GM12865 (cell line): ENCODE measurements around the gene ADARB1.
A peak's percentile ranks its signal among the peaks of the same experiment; 100 is the strongest.
"Not testable (repeated sequence)": the region's sequence is repeated elsewhere in the genome, so short reads cannot be mapped to it uniquely, and the experiment has no call there.

Source experiments
- DNase-seq: peaks from one replicate; pipeline ENCODE4 v3.0.0; 2010; ENCODE audit warnings: low read depth
- H3K4me3 ChIP-seq: 2 replicates; pipeline ENCODE4 v1.5.1; 2011; ENCODE audit warnings: mild to moderate bottlenecking, low read depth, low read length, control low read depth
- TF ChIP-seq, protein P1 (sequence below): IDR thresholded peaks from 2 replicates; pipeline ENCODE4 v1.5.1; 2011; ENCODE audit warnings: low read length, control low read depth, low read depth, inconsistent platforms; ENCODE audit not compliant: insufficient read depth; ENCODE audit errors: missing control alignments

ADARB1 gene, protein sequence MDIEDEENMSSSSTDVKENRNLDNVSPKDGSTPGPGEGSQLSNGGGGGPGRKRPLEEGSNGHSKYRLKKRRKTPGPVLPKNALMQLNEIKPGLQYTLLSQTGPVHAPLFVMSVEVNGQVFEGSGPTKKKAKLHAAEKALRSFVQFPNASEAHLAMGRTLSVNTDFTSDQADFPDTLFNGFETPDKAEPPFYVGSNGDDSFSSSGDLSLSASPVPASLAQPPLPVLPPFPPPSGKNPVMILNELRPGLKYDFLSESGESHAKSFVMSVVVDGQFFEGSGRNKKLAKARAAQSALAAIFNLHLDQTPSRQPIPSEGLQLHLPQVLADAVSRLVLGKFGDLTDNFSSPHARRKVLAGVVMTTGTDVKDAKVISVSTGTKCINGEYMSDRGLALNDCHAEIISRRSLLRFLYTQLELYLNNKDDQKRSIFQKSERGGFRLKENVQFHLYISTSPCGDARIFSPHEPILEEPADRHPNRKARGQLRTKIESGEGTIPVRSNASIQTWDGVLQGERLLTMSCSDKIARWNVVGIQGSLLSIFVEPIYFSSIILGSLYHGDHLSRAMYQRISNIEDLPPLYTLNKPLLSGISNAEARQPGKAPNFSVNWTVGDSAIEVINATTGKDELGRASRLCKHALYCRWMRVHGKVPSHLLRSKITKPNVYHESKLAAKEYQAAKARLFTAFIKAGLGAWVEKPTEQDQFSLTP

DNA sequence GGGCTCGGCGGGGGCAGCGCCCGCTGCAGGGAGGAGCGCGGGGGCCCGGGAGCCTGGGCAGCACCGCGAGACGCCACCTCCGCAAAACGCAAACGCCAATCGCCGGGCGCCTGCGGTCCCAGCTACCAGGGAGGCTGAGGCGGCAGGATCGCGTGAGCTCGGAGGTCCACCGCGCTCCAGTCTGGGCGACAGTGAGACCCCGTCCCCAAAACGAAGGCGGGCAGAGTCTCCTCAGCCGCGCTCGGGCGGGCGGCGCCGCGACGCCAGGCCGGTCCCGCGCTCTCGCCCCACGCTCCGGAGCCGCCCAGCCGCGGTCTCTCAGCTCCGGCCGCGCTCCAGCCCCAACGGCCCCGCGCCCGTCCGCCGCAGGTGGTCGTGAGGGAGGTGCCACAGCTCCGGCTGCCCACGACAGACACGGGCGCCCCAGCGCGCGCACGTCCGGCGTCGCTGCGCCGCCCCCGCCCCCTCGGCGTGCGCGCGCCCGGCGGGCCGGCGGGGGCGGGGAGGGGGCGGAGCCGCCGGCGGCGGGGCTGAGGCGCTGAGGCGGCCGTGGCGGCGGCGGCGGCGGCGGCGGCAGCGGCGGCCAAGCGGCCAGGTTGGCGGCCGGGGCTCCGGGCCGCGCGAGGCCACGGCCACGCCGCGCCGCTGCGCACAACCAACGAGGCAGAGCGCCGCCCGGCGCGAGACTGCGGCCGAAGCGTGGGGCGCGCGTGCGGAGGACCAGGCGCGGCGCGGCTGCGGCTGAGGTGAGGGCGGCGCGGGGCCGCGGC is at the start of gene ADARB1:
TSS of gene ADARB1 (plus strand) at position 533 of the 770 bp plus-strand sequence. CDS start 97,077 bp downstream, outside the sequence.
- TF ChIP-seq, protein P1, sequence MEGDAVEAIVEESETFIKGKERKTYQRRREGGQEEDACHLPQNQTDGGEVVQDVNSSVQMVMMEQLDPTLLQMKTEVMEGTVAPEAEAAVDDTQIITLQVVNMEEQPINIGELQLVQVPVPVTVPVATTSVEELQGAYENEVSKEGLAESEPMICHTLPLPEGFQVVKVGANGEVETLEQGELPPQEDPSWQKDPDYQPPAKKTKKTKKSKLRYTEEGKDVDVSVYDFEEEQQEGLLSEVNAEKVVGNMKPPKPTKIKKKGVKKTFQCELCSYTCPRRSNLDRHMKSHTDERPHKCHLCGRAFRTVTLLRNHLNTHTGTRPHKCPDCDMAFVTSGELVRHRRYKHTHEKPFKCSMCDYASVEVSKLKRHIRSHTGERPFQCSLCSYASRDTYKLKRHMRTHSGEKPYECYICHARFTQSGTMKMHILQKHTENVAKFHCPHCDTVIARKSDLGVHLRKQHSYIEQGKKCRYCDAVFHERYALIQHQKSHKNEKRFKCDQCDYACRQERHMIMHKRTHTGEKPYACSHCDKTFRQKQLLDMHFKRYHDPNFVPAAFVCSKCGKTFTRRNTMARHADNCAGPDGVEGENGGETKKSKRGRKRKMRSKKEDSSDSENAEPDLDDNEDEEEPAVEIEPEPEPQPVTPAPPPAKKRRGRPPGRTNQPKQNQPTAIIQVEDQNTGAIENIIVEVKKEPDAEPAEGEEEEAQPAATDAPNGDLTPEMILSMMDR: no peak

DNA sequence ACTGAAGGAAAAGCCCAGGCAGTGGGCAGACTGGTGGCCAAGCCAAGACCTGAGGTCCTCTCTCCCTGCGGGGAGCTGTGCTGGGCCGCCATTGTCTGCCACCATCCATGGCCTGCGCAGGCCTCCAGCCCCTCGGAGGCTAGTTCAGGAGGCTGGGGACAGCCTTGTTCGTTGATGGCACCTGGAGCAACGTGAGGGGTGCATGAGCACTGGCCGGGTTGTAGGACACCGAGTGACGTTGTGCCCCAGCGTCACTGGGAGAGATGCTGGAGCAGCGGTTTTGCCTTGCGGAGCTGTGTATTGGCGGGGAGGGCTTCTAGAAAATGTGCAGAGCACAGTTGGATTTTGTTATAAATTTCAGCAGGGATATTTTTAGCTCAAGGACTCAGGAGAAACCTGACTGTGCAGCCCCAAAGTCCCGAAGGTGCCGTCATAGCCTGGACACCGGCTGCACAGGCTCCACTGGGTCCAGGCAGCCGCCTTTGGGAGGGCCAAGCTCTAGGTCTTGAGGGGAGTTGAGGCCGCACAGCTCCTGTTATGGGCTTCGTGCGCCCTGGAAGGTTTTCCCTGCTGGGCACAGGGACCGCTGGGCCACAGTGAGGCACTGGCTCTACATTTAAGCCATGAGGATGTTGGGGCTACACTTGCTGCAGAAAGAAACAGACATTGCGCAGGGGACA is 48.2 kb upstream of the ADARB1 start:
- TF ChIP-seq, protein P1: no peak
- H3K4me3 ChIP-seq: no peak overlapping the region
- DNase-seq: no peak

More for the DNA sequence above, at the start of gene ADARB1:
- peak within 1 kb of the TSS; percentile 61 for H3K4me3 ChIP-seq
- DNase-seq: peak; percentile 69

DNA sequence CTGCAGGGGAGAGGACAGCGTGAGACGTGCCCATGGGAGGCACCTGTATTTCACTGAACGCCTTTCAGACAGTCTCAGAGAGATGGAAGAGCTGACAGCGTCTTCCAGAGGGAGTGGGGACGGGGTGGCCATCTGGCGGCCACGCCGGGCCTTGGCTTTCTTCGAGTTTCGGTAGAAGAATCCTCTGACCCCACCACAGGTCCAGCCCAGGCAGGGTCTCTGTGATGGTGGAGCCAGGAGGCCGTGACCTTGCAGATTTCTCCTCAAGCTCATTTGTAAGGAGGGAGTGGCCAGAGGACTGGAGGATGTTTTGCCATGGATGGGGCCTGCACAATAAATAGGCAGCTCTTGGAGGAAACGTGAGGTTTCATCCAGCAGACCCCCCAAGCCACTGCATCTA is 47.6 kb upstream of the ADARB1 start:
- TF ChIP-seq, protein P1: no peak
- no peak for DNase-seq

DNA sequence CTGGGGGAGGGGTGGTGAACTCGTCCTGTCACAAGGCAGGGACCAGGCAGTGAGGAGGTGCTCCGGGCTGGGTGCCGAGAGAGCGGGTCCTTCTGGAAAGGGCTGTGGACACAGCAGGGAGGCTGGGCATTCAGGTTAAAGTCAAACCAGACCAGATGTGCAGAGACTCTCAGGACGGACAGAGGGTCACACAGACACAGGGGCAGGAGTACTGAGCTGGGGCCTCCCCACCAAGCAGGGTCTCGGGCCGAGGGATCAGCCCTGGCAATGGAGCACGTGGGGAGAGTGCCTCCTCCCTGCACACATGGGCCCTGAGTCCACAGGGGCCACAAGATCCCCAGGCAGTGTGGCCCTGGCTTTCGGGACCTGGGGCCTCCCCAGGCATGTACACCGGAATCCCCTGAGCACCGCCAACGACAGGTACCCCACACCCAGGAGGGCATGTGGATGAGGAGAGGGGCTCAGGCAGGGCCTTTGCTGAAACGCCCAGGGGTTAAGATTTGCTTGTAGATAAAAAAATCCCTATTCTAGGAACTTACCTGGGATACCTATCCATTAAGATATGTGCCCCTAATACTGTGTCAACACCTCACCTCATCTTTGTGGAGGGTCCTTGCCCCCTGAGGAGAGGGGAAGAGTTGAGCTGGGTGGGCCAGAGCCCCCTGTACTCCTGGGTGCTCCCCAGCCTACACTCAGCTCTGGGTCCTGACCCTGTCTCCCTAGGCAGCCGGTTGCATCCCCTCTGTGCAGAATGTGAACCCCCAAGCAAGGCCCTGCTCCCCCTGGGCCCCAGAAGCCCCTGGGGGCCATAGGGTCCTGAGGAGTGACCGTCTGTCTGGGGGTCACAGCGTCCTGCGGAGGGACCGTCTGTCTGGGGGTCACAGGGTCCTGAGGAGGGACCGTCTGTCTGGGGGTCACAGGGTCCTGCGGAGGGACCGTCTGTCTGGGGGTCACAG is 46.9 kb upstream of the ADARB1 start:
- no peak for DNase-seq
- TF ChIP-seq, protein P1: no peak
- no peak overlapping the region for H3K4me3 ChIP-seq

More for the DNA sequence above, 47.6 kb upstream of the ADARB1 start:
- no peak overlapping the region for H3K4me3 ChIP-seq

DNA sequence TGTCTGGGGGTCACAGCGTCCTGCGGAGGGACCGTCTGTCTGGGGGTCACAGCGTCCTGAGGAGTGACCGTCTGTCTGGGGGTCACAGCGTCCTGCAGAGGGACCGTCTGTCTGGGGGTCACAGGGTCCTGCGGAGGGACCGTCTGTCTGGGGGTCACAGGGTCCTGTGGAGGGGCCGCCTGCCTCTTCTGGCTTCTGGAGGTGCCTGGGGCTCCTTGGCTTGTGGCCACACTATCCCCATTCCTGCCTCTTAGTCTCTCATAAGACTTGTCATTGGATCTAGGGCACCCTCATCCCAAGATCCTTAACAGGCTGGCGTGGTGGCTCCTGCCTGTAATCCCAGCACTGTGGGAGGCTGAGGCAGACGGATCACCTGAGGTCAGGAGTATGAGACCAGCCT is 45.7 kb upstream of the ADARB1 start:
- not testable (repeated sequence) for DNase-seq, H3K4me3 ChIP-seq

DNA sequence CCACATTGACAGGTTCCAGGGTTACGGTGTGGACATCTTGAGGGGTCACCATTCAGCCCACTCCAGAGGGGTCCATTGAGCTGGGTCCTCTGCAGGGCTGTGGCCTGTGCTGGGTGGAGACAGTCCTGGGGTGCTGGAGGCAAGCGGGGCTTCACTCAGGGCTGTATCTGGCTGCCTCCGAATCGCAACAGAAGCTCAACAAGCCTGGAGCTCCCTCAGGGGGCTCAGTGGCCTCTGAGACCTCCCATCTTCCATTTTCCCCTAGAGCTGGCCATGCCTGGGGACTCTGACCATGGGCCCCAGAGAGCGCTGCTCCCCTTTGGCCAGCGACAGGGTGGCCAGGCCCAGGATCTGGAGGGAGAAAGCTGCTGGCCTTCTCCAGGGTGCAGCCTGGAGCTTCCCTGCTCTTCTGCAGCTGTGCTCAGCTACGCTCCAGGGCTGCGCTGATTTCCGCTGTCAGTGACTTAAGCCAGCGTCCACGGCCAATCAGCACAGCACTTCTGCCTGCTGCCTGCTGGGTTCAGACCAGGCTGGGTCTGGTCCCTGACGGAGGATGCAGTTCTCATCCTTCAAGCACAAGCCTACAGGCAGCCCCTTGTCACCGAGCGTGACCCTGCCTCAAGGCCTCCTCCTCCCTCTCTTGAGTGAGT is 45.0 kb upstream of the ADARB1 start:
- TF ChIP-seq, protein P1: no peak
- no peak overlapping the region for H3K4me3 ChIP-seq
- DNase-seq: no peak
